MM.1S (cell line): Measurements from ENCODE around the gene CA5A.

Source experiments
- DNase-seq: peaks from one replicate; pipeline ENCODE4 v3.0.0-alpha.2; 2015
- H2AFZ ChIP-seq: fragments of 300-600 bp; sonication (generic); 2 replicates; pipeline ENCODE4 v1.6.0; 2016; ENCODE audit warnings: antibody characterized with exemption, low read length
- H3F3A ChIP-seq: fragments of 300-600 bp; sonication (generic); 2 replicates; pipeline ENCODE4 v1.6.1; 2016; ENCODE audit warnings: mild to moderate bottlenecking, antibody characterized with exemption, low read length, moderate library complexity, mixed read lengths; ENCODE audit not compliant: insufficient read depth
- H3K27ac ChIP-seq: fragments of 300-600 bp; sonication (generic); 2 replicates; pipeline ENCODE4 v1.5.1; 2016; ENCODE audit warnings: mild to moderate bottlenecking, low read length
- H3K27me3 ChIP-seq: fragments of 300-600 bp; sonication (generic); replicated peaks from 2 replicates; pipeline ENCODE4 v1.6.0; 2016; ENCODE audit warnings: low read length; ENCODE audit not compliant: insufficient read depth
- H3K36me3 ChIP-seq: fragments of 300-600 bp; sonication (generic); replicated peaks from 2 replicates; pipeline ENCODE4 v1.6.1; 2016; ENCODE audit warnings: mild to moderate bottlenecking, low read length, mixed read lengths; ENCODE audit not compliant: insufficient read depth
- H3K4me1 ChIP-seq: fragments of 300-600 bp; sonication (generic); 2 replicates; pipeline ENCODE4 v1.6.1; 2016; ENCODE audit warnings: low read length, mixed read lengths
- H3K4me2 ChIP-seq: fragments of 300-600 bp; sonication (generic); 2 replicates; pipeline ENCODE4 v1.6.0; 2016; ENCODE audit warnings: low read depth, low read length
- H3K4me3 ChIP-seq: fragments of 300-600 bp; sonication (generic); 2 replicates; pipeline ENCODE4 v1.5.1; 2016; ENCODE audit warnings: low read length, mixed read lengths
- H3K79me2 ChIP-seq: fragments of 300-600 bp; sonication (generic); 2 replicates; pipeline ENCODE4 v1.6.1; 2016; ENCODE audit warnings: mixed run types, low read length, mixed read lengths
- H3K9ac ChIP-seq: fragments of 300-600 bp; sonication (generic); 2 replicates; pipeline ENCODE4 v1.6.1; 2016; ENCODE audit warnings: low read length, mixed read lengths
- H3K9me2 ChIP-seq: fragments of 300-600 bp; sonication (generic); replicated peaks from 2 replicates; pipeline ENCODE4 v1.6.1; 2016; ENCODE audit warnings: mild to moderate bottlenecking, low read length, mixed read lengths; ENCODE audit not compliant: insufficient read depth
- H3K9me3 ChIP-seq: fragments of 300-600 bp; sonication (generic); replicated peaks from 2 replicates; pipeline ENCODE4 v1.6.1; 2016; ENCODE audit warnings: mild to moderate bottlenecking, low read length, mixed read lengths; ENCODE audit not compliant: insufficient read depth
- H4K20me1 ChIP-seq: fragments of 300-600 bp; sonication (generic); 2 replicates; pipeline ENCODE4 v1.6.1; 2016; ENCODE audit warnings: mild to moderate bottlenecking, low read length, moderate library complexity, mixed read lengths; ENCODE audit not compliant: insufficient read depth
- EZH2 ChIP-seq: fragments of 300-600 bp; sonication (generic); optimal IDR thresholded peaks from 2 replicates; pipeline ENCODE3; 2017; ENCODE audit warnings: low read depth, mild to moderate bottlenecking, antibody characterized with exemption, low read length, mixed read lengths
- EZH2phosphoT487 ChIP-seq: fragments of 300-600 bp; sonication (generic); IDR thresholded peaks from 2 replicates; pipeline ENCODE4 v1.6.1; 2018; ENCODE audit warnings: antibody characterized with exemption, low read length
- TF ChIP-seq, protein P1 (sequence below): fragments of 300-600 bp; sonication (generic); IDR thresholded peaks from 2 replicates; pipeline ENCODE4 v1.5.1; 2016; ENCODE audit warnings: antibody characterized with exemption, low read length, mixed read lengths

Gene CA5A

DNA sequence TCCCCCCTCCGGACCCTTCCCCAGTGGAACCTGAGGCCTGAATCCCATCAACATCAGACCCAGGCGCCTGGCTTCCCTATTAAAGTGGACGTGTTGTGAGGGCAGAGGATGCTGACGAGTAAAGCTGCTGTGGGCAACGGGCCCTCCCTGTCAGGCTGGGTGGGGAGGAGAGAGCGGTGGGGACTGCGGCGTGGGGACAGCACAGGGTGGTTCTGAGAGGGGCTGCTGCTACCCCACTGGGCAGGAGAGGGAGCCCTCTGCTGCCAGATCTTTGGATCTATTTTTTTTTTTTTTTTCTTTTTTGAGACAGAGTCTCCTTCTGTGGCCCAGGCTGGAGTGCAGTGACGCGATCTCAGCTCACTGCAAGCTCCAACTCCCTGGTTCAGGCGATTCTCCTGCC, 5.9 kb downstream of the CA5A start:
- H3K4me2 ChIP-seq: no peak overlapping the region
- H3F3A ChIP-seq: no peaks in the 10 kb centered on the region
- no peak overlapping the region for H3K4me3 ChIP-seq
- H3K27me3 ChIP-seq: peaks cover 10% of the 10 kb centered on the region
- H3K9ac ChIP-seq: no peak overlapping the region
- no peaks in the 10 kb centered on the region for H3K9me2 ChIP-seq
- TF ChIP-seq EZH2 (no peak), EZH2phosphoT487 (no peak)
- TF ChIP-seq, protein P1, sequence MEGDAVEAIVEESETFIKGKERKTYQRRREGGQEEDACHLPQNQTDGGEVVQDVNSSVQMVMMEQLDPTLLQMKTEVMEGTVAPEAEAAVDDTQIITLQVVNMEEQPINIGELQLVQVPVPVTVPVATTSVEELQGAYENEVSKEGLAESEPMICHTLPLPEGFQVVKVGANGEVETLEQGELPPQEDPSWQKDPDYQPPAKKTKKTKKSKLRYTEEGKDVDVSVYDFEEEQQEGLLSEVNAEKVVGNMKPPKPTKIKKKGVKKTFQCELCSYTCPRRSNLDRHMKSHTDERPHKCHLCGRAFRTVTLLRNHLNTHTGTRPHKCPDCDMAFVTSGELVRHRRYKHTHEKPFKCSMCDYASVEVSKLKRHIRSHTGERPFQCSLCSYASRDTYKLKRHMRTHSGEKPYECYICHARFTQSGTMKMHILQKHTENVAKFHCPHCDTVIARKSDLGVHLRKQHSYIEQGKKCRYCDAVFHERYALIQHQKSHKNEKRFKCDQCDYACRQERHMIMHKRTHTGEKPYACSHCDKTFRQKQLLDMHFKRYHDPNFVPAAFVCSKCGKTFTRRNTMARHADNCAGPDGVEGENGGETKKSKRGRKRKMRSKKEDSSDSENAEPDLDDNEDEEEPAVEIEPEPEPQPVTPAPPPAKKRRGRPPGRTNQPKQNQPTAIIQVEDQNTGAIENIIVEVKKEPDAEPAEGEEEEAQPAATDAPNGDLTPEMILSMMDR: no peak
- no peaks in the 10 kb centered on the region for H3K36me3 ChIP-seq
- no peaks in the 10 kb centered on the region for H3K9me3 ChIP-seq
- no peak overlapping the region for H3K27ac ChIP-seq
- H2AFZ ChIP-seq: no peak overlapping the region
- H3K79me2 ChIP-seq: no peaks in the 10 kb centered on the region
- no peak for DNase-seq
- H3K4me1 ChIP-seq: no peaks in the 10 kb centered on the region
- no peaks in the 10 kb centered on the region for H4K20me1 ChIP-seq

DNA sequence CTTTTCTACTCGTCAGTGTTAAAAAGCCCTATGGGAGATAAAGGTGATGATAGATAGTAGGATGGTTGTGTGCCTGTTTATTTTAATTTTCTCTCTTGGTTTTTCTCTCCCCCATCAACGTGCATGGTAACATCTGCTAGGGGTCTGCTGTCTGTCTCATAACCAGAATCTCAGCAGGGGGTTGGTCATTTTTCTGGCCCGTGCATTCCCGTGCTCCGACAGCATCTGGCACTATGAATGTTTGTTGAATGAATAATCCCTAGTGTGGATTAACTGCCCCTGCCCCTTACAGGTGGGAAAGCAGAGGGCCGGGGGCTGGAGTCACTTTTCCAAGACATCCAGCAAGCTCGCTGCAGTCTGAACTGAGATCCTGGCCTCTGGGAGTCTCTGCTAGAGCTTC, 6.3 kb downstream of the CA5A start:
- Histone ChIP-seq H3K27me3 (peaks cover 10% of the 10 kb centered on the region), H2AFZ (no peak overlapping the region), H3K9me2 (no peaks in the 10 kb centered on the region), H4K20me1 (no peaks in the 10 kb centered on the region), H3K4me1 (no peaks in the 10 kb centered on the region), H3K27ac (no peak overlapping the region), H3K9me3 (no peaks in the 10 kb centered on the region), H3K4me3 (no peak overlapping the region), H3K9ac (no peak overlapping the region), H3F3A (no peaks in the 10 kb centered on the region), H3K79me2 (no peaks in the 10 kb centered on the region), H3K36me3 (no peaks in the 10 kb centered on the region), H3K4me2 (no peak overlapping the region)
- DNase-seq: no peak
- TF ChIP-seq EZH2phosphoT487 (no peak), EZH2 (no peak)
- TF ChIP-seq, protein P1: no peak

DNA sequence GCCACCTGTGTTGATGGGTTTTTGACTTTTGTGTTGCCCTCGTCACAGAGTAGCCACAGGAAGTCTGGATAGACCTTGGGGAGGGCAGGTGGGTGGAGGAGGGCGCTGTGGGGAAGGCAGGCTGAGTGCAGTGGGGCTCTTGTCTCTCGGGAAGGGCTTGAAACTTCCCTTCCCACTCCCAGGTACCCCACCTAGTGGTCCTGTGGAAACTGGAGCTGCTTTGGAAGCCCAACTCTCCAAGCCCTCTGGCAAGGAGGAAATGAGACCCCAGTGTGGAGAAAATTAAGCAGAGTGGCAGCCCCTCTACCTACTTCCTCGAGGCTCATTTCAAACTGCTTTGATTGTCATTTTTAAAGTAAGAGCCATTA, 9.2 kb downstream of the CA5A start:
- Histone ChIP-seq H3K4me3 (no peak overlapping the region), H3K9me2 (no peaks in the 10 kb centered on the region), H3K27ac (no peak overlapping the region), H3F3A (no peaks in the 10 kb centered on the region), H3K4me1 (no peaks in the 10 kb centered on the region), H3K36me3 (no peaks in the 10 kb centered on the region), H2AFZ (no peak overlapping the region), H4K20me1 (no peaks in the 10 kb centered on the region), H3K9ac (no peak overlapping the region), H3K4me2 (no peak overlapping the region), H3K79me2 (no peaks in the 10 kb centered on the region), H3K27me3 (peaks cover 14% of the 10 kb centered on the region), H3K9me3 (no peaks in the 10 kb centered on the region)
- no peak for DNase-seq
- TF ChIP-seq, protein P1: no peak
- TF ChIP-seq EZH2 (no peak), EZH2phosphoT487 (no peak)
